ENCODE measurements around the gene BMPR1B.
"Not testable (repeated sequence)": the region's sequence is repeated elsewhere in the genome, so short reads cannot be mapped to it uniquely, and the experiment has no call there.

Gene BMPR1B

DNA sequence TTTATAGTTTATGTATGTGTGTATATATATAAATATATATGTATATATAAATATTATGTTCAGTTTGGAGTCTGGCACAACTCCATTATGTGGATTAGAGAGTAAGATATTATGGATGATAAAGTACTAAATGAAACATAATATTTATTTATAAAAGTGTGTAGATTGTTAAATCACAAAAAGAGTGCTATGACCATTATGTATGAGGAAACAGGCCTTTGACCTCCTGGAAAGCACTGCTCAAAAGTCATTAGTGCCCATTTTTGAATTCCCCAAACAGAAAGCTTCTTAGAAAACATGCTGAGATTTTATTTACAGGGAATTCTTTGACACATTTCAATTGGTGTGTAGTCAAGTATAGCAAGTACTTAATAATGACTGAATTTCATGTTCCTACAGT lies 399.8 kb downstream of the BMPR1B start:
- DNase-seq: no peak

DNA sequence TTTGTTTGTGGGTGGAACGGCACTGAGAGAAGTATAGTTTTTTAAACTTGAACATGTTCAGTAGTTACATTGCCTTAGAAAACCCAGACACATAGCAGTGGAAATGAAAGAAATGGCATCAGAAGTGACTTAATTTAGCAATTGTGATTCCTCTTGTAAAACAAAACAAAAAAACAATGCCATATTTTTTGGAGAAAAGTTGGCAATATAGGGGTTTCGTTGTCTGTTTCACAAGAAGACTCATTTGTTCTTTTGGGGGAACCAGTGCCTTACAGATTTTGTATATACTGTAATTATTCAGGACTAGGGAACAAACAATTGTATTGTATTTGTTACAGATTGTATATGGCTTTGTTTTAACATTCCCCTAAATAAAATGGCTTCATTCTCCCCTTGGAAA lies 400.3 kb downstream of the BMPR1B start:
- no peak for DNase-seq

DNA sequence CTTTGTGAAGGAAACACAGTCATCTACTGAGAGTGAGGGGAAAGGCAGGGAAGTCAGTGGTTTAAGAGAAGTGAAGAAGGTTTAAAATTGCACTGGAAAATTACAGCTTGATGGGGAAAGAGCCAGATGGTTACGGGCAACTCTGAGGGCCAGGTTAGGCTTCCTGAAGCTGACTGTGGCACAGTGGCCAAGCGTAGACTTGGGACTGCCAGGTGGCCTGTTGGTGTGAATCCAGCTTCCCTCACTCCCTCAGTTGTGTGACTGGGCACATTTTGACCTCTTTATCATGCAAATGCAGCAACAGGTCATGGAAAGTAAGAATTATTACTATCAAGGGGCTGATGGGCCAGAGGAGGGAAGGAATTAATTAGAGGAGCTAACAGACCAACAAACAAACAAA lies 400.9 kb downstream of the BMPR1B start:
- DNase-seq: no peak

DNA sequence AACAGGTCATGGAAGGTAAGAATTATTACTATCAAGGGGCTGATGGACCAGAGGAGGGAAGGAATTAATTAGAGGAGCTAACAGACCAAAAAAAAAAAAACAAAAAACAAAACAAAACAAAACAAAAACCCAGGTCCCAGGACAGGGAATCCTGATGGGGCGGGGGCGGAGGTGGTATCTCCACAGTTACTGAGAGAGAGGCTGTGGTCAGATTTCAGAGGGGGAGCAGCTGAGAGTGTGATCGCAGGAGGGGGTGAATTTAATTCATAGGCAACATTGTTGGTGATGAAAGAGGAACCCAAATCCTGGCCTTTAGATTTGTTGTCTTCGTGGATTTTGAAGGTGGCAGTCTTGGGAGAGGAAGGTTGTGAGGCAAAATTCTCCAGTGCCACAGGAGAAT lies 401.6 kb downstream of the BMPR1B start:
- DNase-seq: no peak

DNA sequence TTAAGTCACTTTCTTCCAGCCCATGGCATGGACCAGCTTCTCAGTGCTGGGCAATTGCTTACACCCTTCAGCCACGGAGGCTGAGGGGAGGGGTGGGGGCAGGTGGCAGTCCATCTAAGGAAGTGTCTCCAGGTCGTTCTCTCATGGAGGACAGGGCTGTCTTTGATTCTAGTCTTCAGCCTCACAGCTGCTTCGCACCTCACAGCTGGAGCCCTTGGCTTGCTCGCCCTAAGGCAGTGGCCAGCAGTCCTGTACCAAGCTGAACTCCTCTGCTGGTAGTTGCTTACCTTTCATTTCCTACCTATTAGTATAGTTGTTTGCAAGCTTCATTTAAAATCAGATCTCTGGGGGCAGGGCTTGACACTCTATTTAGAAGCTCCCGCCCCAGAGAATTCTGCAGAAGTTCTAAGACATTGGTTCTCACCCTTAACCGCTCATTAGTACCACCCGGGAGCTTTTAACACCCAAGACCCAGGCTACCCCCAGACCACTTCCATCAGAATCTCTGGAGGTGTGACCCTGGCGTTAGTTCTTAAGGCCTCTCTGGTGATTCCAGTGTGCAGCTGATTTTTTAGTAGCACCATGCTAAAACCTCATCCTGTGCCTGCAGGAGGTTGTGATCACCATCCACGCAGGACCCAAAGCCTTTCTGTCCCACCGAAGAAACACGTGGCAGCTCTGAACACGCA lies 404.2 kb downstream of the BMPR1B start:
- DNase-seq: no peak

DNA sequence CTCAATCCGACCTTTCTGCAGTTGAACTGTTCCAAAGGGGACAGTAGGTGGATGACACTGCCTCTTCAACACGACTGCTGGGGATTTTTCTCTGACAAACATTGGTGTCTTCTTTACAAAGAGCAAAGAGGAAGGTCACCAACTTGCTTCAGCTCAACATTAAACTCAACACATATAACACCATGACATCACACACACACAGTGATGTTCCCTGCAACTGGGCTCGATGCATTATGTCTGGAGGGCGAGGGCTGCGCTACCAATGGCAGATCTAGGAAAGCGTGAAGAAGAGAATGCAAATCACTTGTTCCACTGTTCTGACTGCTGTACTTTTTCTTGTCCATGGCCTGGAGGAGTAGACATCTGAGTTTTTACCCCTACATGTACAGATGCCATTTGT lies 405.1 kb downstream of the BMPR1B start:
- no peak for DNase-seq

DNA sequence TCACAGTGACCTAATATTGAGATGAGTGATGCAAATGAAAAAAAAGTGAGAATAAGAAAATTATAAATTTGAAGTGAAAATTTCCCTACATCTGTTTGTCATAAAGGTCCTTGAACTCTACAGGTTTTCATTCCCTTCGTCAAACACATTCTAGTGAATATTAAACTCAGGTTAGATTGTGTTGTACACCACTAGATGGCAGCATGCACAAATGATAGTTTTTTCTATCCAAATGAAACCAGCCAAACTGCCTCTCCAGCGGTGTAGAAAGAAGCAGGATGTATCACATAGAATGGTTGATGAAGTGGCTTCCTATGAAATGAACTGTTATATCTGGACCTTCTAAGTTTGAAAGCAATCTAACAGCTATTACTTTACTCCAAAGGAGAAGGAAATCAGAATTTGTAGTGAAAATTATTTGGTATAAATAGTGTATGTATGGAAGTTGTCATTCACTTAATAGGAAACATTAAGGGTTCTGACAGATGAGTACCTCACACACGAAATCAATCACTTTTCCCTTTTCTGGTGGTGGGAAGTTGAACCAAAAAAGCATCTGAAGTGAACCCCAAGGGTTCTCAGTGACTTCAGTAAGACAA lies 408.3 kb downstream of the BMPR1B start:
- DNase-seq: peak; percentile 11

DNA sequence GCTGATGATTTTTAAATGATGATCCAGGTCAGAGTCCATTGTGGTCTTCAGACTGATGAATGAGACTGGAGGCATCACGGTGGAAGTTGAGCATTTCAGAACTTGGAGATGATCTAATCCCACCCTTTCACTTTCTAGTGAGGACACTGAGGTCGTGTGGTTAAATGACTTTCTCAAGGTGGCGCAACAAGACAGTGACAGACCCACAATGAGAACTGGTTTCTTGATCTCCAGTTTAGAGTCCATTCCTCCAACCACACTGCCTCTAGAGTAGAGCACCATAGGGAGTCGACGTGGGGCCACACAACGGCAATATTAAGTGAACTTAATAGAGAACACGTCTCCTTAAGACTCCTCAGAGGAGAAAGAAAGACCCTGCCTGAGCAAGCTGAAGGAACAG lies 410.1 kb downstream of the BMPR1B start:
- DNase-seq: no peak

DNA sequence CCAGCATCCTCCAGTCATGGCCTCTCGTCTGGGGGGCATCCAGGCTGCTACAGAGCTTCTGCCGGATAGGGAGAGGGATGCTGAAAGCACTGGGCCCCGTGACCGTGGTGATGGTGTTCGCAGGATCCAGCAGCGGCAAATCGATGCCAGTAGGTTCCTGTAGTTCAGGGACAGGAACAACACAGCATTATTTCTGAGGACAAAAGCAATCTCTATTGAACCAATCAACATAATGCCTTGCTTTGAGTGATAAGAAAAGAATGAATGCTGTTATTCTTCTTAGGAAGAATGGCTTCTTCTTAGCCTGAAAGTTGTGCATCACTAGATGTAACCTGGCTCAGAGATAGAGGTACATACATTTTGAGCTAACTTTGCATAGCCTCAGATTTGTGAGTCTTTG lies 412.4 kb downstream of the BMPR1B start:
- no peak for DNase-seq

DNA sequence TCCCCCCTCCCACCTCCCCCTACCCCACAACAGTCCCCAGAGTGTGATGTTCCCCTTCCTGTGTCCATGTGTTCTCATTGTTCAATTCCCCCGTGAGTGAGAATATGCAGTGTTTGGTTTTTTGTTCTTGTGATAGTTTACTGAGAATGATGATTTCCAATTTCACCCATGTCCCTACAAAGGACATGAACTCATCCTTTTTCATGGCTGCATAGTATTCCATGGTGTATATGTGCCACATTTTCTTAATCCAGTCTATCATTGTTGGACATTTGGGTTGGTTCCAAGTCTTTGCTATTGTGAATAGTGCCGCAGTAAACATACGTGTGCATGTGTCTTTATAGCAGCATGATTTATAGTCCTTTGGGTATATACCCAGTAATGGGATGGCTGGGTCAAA lies 413.6 kb downstream of the BMPR1B start:
- not testable (repeated sequence) for DNase-seq

DNA sequence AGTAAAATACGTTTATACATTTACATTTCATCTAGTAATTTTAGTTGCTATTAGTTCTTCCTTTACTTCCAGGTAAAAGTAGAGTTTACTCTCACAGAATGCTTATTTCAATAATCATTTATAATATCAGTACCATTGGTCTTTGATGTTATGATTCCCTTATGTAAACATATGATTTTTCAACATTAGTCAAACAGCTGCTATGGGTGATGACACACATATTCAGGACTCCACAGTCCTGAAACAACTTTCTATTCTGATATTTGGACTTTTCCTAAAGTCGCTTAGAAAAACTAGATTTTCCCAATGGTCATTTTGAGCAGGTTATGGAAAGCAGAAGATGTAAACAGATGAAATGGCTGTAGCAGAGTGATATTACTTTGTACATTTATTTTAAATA lies 421.2 kb downstream of the BMPR1B start:
- DNase-seq: no peak

DNA sequence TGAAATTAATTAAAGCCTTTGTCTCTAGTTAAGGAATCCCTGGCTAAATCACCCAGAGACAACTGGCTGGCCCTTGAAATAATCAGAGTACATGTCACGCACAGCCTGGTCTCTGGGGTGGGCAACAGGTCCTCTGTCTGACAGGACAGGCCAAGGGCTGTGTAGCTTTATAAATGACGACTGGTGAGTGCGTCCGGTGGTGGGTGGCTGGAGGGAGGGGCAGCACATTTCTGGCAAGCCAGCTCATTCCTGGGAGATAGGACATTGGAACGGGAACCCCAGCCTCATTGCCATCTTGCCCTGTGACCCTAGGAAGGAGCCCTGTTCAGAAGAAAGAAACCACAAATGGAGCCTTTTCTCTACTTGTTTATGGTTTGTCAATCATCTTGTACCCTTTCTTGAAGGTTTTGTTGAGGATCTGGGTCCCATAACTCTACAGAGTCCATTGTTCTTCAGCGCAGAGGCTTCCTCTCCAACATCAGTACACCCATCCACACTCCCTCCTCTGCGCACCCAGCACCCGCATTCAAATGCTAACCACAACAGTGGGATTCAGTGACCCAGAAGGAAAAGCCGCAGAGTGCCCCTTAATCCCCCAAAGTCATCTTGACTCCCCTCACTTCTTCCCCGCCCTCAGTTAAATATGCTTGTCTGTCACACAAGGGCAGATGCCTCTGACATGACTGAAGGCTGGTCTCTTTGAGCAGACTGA lies 422.9 kb downstream of the BMPR1B start:
- DNase-seq: no peak

DNA sequence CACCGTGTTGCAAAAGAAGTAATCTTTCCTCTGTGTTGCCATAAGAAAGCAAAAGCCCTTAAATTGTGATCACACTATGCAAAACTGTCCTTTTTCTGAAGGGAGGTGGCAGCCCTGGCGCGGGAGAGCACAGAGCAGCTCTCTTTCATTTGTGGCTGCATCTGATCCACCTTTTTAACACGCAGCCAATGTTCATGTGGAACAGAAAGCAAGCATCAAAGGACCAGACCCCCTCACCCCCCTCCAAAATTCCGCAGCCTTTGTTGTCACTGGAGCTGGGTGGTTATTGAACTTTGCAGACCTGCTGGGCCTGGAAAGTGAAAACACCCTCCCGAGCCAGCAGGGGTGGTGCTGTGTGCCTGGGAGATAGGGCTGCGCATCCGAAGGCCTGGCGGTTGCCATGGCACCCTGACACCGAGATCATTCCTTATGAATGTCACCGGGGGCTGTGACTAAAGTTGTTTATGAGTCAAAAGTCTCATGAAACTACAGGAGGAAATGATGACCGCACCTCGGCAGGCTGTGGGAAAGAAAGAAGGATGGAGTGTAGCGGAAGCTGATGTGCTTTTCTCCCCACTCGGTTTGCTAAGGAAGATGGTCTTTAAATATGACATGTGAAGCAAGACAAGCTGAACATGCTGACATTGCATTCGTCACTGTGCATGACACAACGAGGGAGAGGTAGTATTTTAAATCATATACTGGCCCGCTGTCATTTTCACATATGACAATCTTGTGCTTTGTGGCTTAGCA lies 423.7 kb downstream of the BMPR1B start:
- no peak for DNase-seq

DNA sequence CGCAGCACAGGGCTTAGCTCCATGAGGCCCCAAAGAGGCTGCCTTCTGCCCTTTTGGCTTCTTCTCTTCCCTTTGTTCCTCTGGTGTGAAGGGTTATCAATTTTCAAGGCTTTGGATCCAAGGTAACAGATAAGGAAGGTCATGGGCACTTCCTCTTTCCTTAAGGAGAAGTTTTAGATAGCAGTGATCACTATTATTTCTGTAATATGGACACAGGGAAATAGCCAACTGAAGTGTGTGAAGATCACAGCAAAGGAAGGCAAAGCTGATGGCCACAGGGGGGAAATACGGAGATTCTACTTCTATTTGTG lies 424.2 kb downstream of the BMPR1B start:
- DNase-seq: no peak

DNA sequence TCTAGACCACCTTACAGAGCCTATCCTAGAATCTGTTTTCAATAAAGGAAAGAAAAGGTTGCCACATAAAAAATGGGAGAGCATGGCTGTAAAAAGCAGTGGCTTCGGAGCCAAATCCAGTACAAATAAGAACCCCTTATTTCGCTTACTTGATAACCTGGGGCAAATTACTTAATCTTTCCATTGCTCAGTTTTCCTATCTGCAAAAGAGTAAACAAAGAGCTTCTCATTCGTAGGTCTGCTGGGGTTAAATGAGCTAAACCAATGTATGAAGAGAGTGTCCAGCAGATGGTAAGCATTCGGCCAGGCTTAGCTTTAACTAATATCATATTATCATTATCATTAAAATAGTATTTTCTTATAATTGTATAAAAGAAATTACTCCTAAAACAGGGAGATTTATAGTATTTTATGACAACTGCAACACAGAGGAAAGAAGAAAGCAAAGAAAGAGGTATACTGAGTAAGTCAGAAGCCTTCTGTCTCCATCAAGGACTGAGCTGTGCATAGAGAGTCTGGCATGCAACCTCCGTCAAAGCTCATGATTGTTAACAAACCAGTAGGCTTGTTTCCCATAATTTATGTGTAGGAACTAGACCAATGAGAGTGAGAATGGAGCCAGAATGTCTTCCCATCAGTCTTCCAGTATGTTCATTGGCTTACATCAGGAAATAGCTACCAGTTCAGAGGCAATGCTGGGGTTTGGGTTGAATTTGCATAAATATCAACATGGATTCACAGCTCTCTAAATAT lies 426.1 kb downstream of the BMPR1B start:
- no peak for DNase-seq

DNA sequence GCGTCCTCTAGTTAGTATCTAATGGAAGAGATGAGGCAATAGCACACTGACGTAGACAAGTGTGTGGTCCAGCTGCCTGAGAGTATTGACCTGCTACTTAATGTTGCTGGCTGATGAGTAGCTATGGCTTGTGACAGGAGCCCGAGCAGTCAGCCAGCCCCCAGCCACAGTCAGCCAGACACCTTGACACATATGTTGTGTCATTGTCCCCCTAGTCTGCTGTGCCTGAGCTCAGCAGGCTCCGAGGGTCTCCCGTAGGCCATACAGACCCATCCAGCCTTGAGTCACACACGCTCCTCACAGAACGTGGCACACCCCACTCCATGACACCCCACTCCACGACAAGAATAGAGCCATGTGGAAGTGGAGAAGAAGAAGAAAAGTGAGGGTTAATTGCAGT lies 428.9 kb downstream of the BMPR1B start:
- no peak for DNase-seq

DNA sequence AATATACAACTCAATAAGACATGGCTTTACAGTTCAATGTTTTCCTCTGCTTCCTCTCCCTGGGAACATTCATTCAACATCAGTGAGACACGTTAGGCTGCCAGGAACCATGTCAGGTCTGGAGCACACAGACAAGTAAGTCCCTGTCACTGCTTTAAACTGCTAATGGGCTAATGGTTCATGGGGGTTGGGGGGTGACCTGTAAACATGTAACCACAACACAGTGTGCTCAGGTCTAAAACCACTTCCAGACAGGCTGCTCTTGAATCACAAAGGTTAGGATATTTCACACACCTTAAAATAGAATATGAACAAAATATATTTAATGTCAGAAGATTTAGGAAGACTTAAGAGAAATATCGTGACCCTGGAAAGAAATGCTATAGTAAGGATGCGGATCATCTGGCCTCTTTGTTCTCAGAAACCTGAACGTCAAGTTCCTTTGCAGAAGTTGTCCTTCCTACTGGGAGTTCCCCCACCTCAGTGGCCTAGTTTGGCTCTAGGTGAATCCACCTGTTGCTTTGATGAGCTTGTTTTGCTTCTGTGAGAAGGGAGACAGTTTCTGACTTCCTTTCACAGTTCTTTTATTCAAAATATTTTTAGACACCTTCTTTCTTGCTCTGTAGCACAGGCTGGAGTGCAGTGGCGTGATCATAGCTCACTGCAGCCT lies 431.1 kb downstream of the BMPR1B start:
- DNase-seq: no peak

DNA sequence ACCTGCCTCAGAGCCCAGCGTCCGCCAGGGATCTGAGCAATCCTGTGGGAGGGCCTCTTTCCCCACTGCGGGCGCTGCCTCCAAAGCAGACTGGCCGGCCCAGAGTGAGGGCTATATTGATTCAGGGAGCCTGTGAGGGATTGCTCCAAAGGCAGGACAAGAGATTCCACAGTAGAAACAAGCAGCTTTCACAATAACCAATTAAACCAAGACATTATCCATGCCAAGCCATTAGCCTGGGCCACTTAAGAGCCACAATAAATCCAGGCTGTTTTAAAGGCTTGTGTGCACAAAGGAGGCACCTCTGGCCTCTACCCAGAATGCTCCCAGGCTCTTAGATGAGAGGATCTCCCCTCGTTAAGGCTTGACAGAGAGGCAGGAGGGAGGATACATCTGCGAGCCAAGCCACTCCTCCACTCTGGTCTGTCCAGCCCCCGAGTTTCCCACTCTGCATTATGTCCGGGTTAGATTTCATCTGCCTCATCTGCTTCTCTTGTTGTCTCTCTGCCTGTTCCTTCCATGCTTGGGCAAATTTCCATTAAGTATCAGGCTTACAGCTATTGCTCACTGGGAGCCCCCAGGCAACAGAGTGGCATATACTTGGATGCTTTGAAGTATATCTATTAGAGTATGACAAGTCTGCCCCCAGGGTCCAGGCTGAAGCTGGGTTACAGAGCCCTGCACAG lies 433.1 kb downstream of the BMPR1B start:
- DNase-seq: no peak

DNA sequence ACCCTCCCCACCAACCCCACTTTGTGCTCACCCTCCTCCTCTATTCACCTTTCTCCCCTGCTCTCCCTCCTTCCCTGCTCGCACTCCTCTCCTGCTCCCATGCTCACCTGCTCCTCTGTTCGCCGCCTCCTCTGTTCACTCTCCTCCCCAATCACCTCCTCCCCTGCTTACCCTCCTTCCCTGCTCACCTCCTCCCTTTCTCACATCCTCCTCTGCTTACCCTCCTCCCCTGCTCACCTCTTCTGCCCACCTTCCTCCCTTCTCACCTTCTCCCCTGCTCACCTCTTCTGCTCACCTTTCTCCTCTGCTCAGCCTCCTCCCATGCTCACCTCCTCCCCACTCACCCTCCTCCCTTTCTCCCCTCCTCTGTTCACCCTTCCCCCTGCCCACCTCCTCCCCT lies 433.8 kb downstream of the BMPR1B start:
- DNase-seq: no peak

DNA sequence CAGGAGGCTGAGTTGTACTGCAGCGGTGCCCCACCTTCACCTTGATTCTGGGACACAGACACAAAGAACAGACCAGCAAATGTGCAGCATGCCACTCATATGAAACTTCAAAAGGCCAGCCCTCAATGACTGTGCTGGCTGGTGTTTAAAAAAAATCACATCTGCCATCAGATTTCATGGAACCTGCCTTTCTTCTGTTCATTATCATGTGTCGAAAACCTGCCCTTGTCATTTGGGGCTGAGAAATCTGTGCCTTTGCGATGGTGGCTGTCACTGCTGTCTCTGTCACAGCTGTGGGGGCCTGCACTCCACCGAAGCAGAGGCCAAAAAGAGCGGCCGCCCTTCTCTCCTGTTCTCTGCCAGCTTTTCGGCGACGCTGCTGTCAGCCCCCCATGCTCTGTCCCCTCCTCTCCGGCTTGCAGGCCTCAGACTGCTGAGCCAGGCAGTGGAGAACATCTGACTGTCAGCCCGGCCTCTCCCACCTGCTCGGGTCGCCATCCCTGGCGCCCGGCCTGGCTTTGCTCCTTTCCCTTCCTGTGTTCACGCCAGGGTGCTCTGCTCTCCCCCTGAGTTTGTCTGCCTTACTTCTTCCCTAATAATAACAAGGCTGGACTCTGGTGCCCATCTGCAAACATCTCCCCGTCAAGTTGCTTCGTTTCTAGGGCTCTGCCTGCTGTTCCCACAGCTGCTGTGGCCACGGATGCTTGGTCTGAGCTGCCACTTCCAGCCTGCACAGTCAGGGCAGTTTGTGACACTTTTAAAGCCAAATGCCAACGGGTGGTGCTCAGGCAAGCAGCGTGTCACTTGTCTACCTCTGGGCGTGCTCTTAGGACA lies 435.9 kb downstream of the BMPR1B start:
- no peak for DNase-seq

DNA sequence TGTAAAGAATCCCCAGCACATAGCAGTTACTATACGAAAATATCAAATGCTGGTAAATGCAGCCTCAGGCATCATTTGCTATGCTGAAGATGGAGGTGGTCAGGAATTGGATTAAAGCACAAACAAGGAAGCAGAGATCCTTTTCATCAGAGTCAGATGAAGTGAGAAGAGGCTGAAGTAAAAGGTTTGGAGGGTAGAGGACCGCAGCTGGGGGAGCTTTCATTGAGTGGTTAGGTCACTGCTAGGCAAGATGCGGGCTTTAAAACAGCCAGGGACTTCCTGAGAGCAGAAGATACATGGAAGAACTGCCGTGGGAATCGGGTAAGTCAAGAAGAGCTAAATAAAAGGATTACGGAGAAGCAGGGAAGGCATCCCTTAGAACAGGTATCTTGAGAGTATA lies 439.6 kb downstream of the BMPR1B start:
- DNase-seq: no peak
